OCI-LY7 (cell line): ENCODE data around the gene UBAP2L.

Experiments
- EZH2phosphoT487 ChIP-seq: fragments of 200-600 bp; sonication (generic); IDR thresholded peaks from 2 replicates; pipeline ENCODE4 v1.6.1; 2018; ENCODE audit warnings: low read depth, borderline replicate concordance, mild to moderate bottlenecking, mixed run types, antibody characterized with exemption, low read length, moderate library complexity, mixed read lengths
- TF ChIP-seq, protein P1 (sequence below): fragments of 200-600 bp; sonication (generic); conservative IDR thresholded peaks from 2 replicates; pipeline ENCODE4 v1.5.1; 2014; ENCODE audit warnings: mild to moderate bottlenecking, antibody characterized with exemption, low read length, moderate library complexity, mixed read lengths

DNA sequence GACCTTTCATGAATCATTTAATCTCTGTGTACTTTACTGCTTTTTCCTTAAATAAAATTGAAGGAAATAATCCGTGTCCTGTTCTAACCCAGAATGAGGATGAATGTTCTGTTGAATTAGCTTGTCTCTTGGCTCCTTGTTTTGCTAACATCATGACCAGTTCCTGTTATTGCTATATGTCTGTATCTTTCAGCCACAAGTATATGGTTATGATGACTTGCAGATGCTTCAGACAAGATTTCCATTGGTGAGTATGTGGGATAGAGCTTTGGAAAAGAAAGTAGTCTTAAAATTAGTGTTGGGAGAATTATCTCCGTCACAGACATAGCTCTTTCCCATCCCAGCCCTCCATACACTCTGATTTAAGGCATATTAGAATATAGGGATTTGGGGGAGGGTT lies 38.0 kb downstream of the UBAP2L start:
- TF ChIP-seq, protein P1, sequence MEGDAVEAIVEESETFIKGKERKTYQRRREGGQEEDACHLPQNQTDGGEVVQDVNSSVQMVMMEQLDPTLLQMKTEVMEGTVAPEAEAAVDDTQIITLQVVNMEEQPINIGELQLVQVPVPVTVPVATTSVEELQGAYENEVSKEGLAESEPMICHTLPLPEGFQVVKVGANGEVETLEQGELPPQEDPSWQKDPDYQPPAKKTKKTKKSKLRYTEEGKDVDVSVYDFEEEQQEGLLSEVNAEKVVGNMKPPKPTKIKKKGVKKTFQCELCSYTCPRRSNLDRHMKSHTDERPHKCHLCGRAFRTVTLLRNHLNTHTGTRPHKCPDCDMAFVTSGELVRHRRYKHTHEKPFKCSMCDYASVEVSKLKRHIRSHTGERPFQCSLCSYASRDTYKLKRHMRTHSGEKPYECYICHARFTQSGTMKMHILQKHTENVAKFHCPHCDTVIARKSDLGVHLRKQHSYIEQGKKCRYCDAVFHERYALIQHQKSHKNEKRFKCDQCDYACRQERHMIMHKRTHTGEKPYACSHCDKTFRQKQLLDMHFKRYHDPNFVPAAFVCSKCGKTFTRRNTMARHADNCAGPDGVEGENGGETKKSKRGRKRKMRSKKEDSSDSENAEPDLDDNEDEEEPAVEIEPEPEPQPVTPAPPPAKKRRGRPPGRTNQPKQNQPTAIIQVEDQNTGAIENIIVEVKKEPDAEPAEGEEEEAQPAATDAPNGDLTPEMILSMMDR: no peak
- TF ChIP-seq EZH2phosphoT487: no peak
